GM12878 (cell line): Measurements from ENCODE around the gene PCDHGB2. TPM values are rescaled to one million over a fixed set of nuclear protein-coding genes. Genes with fewer than 3 reads are reported as not detected.

ENCODE experiments used
- ATAC-seq: fragments of 200-7000 bp; cut with Tn5 transposase; 3 replicates; pipeline ENCODE4 v1.9.1; 2020; ENCODE audit warnings: mild to moderate bottlenecking, moderate library complexity
- BruUV-seq: library from RNA; stranded (reverse); fragments of 400-500 nt; replicated peaks from 2 replicates; lab custom pipeline; 2021; lab: Mats Ljungman, UMichigan
- CTCF ChIA-PET: fragments of 300-600 bp; sonication (Branson Sonifier 250); formaldehyde crosslinking; extraction: SDS; loops from one replicate; lab custom pipeline; 2021; ENCODE audit warnings: inconsistent platforms; lab: Yijun Ruan, JAX
- POLR2A ChIA-PET: fragments of 350-600 bp; formaldehyde crosslinking; extraction: SDS; loops from one replicate; lab custom pipeline; 2021; ENCODE audit warnings: inconsistent platforms; lab: Charles Lee
- RAD21 ChIA-PET: fragments of 300-600 bp; sonication (Branson Sonifier 250); formaldehyde crosslinking; loops from one replicate; lab custom pipeline; 2023; ENCODE audit warnings: antibody characterized with exemption; ENCODE audit not compliant: unreplicated experiment; lab: Charles Lee
- SMC1A ChIA-PET: fragments of 300-600 bp; sonication (Branson Sonifier 250); formaldehyde crosslinking; loops from one replicate; lab custom pipeline; 2023; ENCODE audit not compliant: unreplicated experiment, uncharacterized antibody; lab: Charles Lee
- DNase-seq: peaks from one replicate; pipeline ENCODE4 v3.0.0-alpha.2; 2011; ENCODE audit warnings: low read depth, low spot score
- FAIRE-seq: peaks from 3 replicates; lab custom pipeline; 2011; peaks lifted over from hg19 to GRCh38; lab: Jason Lieb, UNC
- H2AFZ ChIP-seq: 2 replicates; pipeline ENCODE4 v1.6.0; 2011; ENCODE audit warnings: low read depth, low read length, control low read depth; ENCODE audit not compliant: control insufficient read depth
- H3K27ac ChIP-seq: 2 replicates; pipeline ENCODE4 v1.5.1; 2011; ENCODE audit warnings: control low read depth; ENCODE audit not compliant: control insufficient read depth, insufficient read depth
- H3K27me3 ChIP-seq, 2 experiments: replicated peaks in 1 of 2; 2 replicates each; pipeline versions ENCODE4 v1.6.0 to v1.6.1; 2011; ENCODE audit warnings: low read length in 1 of 2; ENCODE audit not compliant: control insufficient read depth in 2 of 2, insufficient read depth in 2 of 2
- H3K36me3 ChIP-seq, 2 experiments: 2 replicates each; pipeline ENCODE4 v1.5.1; 2011; ENCODE audit warnings: low read length in 1 of 2; ENCODE audit not compliant: control insufficient read depth in 2 of 2, insufficient read depth in 2 of 2
- H3K4me1 ChIP-seq: 2 replicates; pipeline ENCODE4 v1.6.1; 2011; ENCODE audit warnings: mild to moderate bottlenecking, low read length, moderate library complexity, mixed read lengths; ENCODE audit not compliant: control insufficient read depth, insufficient read depth
- H3K4me2 ChIP-seq: 2 replicates; pipeline ENCODE4 v1.6.0; 2011; ENCODE audit warnings: control low read depth; ENCODE audit not compliant: control insufficient read depth, insufficient read depth
- H3K4me3 ChIP-seq: fragments of 200-600 bp; sonication (generic); 2 replicates; pipeline ENCODE4 v1.5.1; 2016
- H3K79me2 ChIP-seq: 2 replicates; pipeline ENCODE4 v1.6.0; 2011; ENCODE audit warnings: low read length; ENCODE audit not compliant: control insufficient read depth, insufficient read depth
- H3K9ac ChIP-seq: 2 replicates; pipeline ENCODE4 v1.8.0; 2011; ENCODE audit warnings: low read length, control low read depth, mixed read lengths; ENCODE audit not compliant: control insufficient read depth, insufficient read depth
- H3K9me3 ChIP-seq: replicated peaks from 3 replicates; pipeline ENCODE4 v1.5.1; 2011; ENCODE audit warnings: mild to moderate bottlenecking, low read length; ENCODE audit not compliant: control insufficient read depth, insufficient read depth
- H4K20me1 ChIP-seq: 2 replicates; pipeline ENCODE4 v1.6.0; 2011; ENCODE audit not compliant: control insufficient read depth, insufficient read depth
- BCLAF1 ChIP-seq: fragments of 450-650 bp; IDR thresholded peaks from 2 replicates; pipeline ENCODE4 v1.6.1; 2017; ENCODE audit warnings: antibody characterized with exemption, mild to moderate bottlenecking, moderate library complexity
- ETV6 ChIP-seq, 2 experiments: fragments of 450-650 bp in 1 of 2; IDR thresholded peaks in 1 of 2; conservative IDR thresholded peaks in 1 of 2; 2 replicates each; pipeline ENCODE4 v1.6.1; 2014; ENCODE audit warnings: antibody characterized with exemption in 1 of 2, borderline replicate concordance in 1 of 2, low read depth in 1 of 2, mild to moderate bottlenecking in 1 of 2, moderate library complexity in 1 of 2
- HCFC1 ChIP-seq: fragments of 150-350 bp; IDR thresholded peaks from 2 replicates; pipeline ENCODE4 v1.6.1; 2014; ENCODE audit warnings: low read length
- HDGF ChIP-seq: fragments of 450-650 bp; IDR thresholded peaks from 2 replicates; pipeline ENCODE4 v1.6.1; 2016; ENCODE audit warnings: antibody characterized with exemption
- IKZF2 ChIP-seq, 2 experiments: fragments of 450-650 bp; IDR thresholded peaks; 2 replicates each; pipeline ENCODE4 v1.6.1; 2017; ENCODE audit warnings: mild to moderate bottlenecking in 2 of 2, moderate library complexity in 2 of 2
- IRF5 ChIP-seq: fragments of 450-650 bp; IDR thresholded peaks from 2 replicates; pipeline ENCODE4 v1.6.1; 2017; ENCODE audit warnings: borderline replicate concordance
- JUNB ChIP-seq: IDR thresholded peaks from 2 replicates; pipeline ENCODE4 v1.6.1; 2016; ENCODE audit warnings: antibody characterized with exemption, mild to moderate bottlenecking
- KAT2A ChIP-seq: conservative IDR thresholded peaks from 2 replicates; pipeline ENCODE4 v1.6.1; 2011; ENCODE audit warnings: low read depth, low read length; ENCODE audit not compliant: control insufficient read depth
- PML ChIP-seq: IDR thresholded peaks from 2 replicates; pipeline ENCODE4 v1.6.1; 2012; ENCODE audit warnings: low read length, inconsistent platforms
- POLR2A ChIP-seq: IDR thresholded peaks from 2 replicates; pipeline ENCODE4 v1.6.1; 2011; ENCODE audit warnings: low read depth, mild to moderate bottlenecking, low read length
- RB1 ChIP-seq: fragments of 450-650 bp; formaldehyde crosslinking; IDR thresholded peaks from 2 replicates; pipeline ENCODE4 v1.6.1; 2017; ENCODE audit warnings: mild to moderate bottlenecking, borderline replicate concordance
- RBBP5 ChIP-seq: fragments of 200-600 bp; sonication (generic); conservative IDR thresholded peaks from 2 replicates; pipeline ENCODE4 v1.6.1; 2016
- SP1 ChIP-seq: IDR thresholded peaks from one replicate; pipeline ENCODE4 v1.6.1; 2011; ENCODE audit warnings: low read depth, low read length
- SREBF1 ChIP-seq: IDR thresholded peaks from 2 replicates; pipeline ENCODE4 v1.6.1; 2012; ENCODE audit warnings: mild to moderate bottlenecking, low read length
- STAT1 ChIP-seq: fragments of 450-650 bp; conservative IDR thresholded peaks from 2 replicates; pipeline ENCODE4 v1.6.1; 2014; ENCODE audit warnings: antibody characterized with exemption, mild to moderate bottlenecking
- SUZ12 ChIP-seq: fragments of 200-600 bp; sonication (generic); IDR thresholded peaks from one replicate; pipeline ENCODE4 v1.6.1; 2018; ENCODE audit warnings: antibody characterized with exemption, mild to moderate bottlenecking; ENCODE audit not compliant: unreplicated experiment
- TARDBP ChIP-seq: IDR thresholded peaks from 2 replicates; pipeline ENCODE4 v1.6.1; 2016; ENCODE audit warnings: borderline replicate concordance
- ZNF207 ChIP-seq: fragments of 450-650 bp; IDR thresholded peaks from 2 replicates; pipeline ENCODE4 v1.6.1; 2014; ENCODE audit warnings: antibody characterized with exemption, mild to moderate bottlenecking, borderline replicate concordance
- WGBS: methylation state at CpG from one replicate; pipeline ENCODE4 v1.1.6; 2016; ENCODE audit warnings: low lambda C conversion rate; ENCODE audit not compliant: insufficient replicate concordance, insufficient coverage; ENCODE audit errors: missing lambda C conversion rate; 5-methylcytosine and 5-hydroxymethylcytosine counted together
- in situ Hi-C: fragments of 300-500 bp; cut with MboI; formaldehyde crosslinking; loops from 9 replicates; pipeline ENCODE4 v1.14.3; 2018; ENCODE audit warnings: mixed read lengths
- intact Hi-C: fragments of 100-400 bp; cut with micrococcal nuclease; formaldehyde crosslinking; loops from one replicate; pipeline ENCODE4 v1.14.2; 2022; ENCODE audit not compliant: unreplicated experiment
- polyA plus RNA-seq, 11 experiments: library from polyadenylated mRNA; depleted of rRNA in 4 of 11; unstranded in 6 of 11; stranded (reverse) in 5 of 11; fragments of >200 nt; fragmentation: Nextera tagmentation in 4 of 11; fragmentation: Illumina TruSeq in 1 of 11; extraction: Ambion mirVana in 4 of 11; extraction: Trizol in 1 of 11; gene quantifications; 1 replicate in 1 of 11; 2 replicates in 10 of 11; pipeline versions ENCODE4 v1.2.1 to v1.2.3, GENCODE V29; 2011 to 2016; ENCODE audit warnings: inconsistent platforms in 2 of 11, missing spikeins in 2 of 11, low read depth in 1 of 11
- total RNA-seq, 4 experiments: library from RNA; depleted of rRNA in 3 of 4; stranded (reverse); fragments of >200 nt in 3 of 4; fragmentation: Illumina TruSeq in 1 of 4; extraction: Trizol in 1 of 4; gene quantifications; 2 replicates each; pipeline versions ENCODE4 v1.2.1 to v1.2.3, GENCODE V29; 2013 to 2021

Gene PCDHGB2
- total and polyA plus RNA-seq, 10 of the 15 experiments (the other 5 are each of a cell fraction or from before 2014, with no cell fraction given) = 0.06 to 0.38 (median 0.19) TPM; not detected in 2

GRCh38 chr5:141320225-141321169, 39.3 kb upstream of the PCDHGB2 start, which contains the start of gene TAF7:
TSS of gene TAF7 (minus strand) at chr5:141320784. CDS start at chr5:141320044, 740 bp downstream.
- in situ Hi-C loops (loop anchor here (10.0 kb wide), 1 partner anchor 244 kb away; no protein-coding TSS in a partner anchor), intact Hi-C loops (loop anchor here (2.0 kb wide), 2 partner anchors 92 to 244 kb away; partner anchors contain the start of gene PCDHGA10)
- Histone ChIP-seq H3K9me3 (peaks cover 26% of the 10 kb centered on the region), H3K9ac (peak within 1 kb of the TSS; percentile 96), H3K36me3 (0 out of 4 replicates have a peak, but pooled peaks cover 0 to 4% of the 10 kb centered on the region in 2 experiments), H3K4me2 (peak within 1 kb of the TSS; percentile 68), H3K27me3 (no peaks in the 10 kb centered on the region), H2AFZ (peak within 1 kb of the TSS; percentile 100), H3K4me1 (no peaks in the 10 kb centered on the region), H3K79me2 (peaks cover 23% of the 10 kb centered on the region), H3K4me3 (peak within 1 kb of the TSS; percentile 81), H4K20me1 (no peaks in the 10 kb centered on the region), H3K27ac (peak within 1 kb of the TSS; percentile 96)
- ATAC-seq = peak; percentile 96
- SMC1A ChIA-PET = interaction anchor here (0.9 to 1.8 kb wide), 7 partner anchors 8 to 272 kb away, joined by 3 to 12 read pairs (median 4); partner anchors contain the start of gene PCDHGA11
- RAD21 ChIA-PET = interaction anchor here (1.0 to 2.7 kb wide), 6 partner anchors 50 to 244 kb away, joined by 3 to 17 read pairs (median 4); partner anchors contain the start of genes PCDHGA10, PCDHGA11, PCDHGB3 and PCDHGB7
- TSS peak; percentile 83 for BruUV-seq
- CTCF ChIA-PET = interaction anchor here (0.5 to 3.1 kb wide), 31 partner anchors 10 to 272 kb away, joined by 3 to 21 read pairs (median 5); partner anchors contain the start of genes PCDHB13, PCDHGA1, PCDHGA10 and PCDHGA11
- under 1% methylated on average over 67 of the region's 67 CpGs for WGBS
- peak; percentile 75 for FAIRE-seq
- POLR2A ChIA-PET = interaction anchor here (0.5 to 1.6 kb wide), 5 partner anchors 14 to 673 kb away, joined by 3 to 7 read pairs (median 4); partner anchors contain the start of genes HDAC3, IK, NDUFA2 and PCDHGB3
- peak; percentile 72 for DNase-seq
- TF ChIP-seq HDGF (no peak), HCFC1 (peak; percentile 21; the same call in 1 of the 2 replicates), KAT2A (no peak), SREBF1 (no peak), BCLAF1 (no peak), ZNF207 (peak; percentile 68; the same call in 1 of the 2 replicates), SP1 (peak; percentile 55), RB1 (no peak), IRF5 (no peak), RBBP5 (no peak), TARDBP (no peak), JUNB (no peak; the same call in 1 of the 2 replicates), POLR2A (peak; percentile 99), SUZ12 (no peak), STAT1 (peak; percentile 30; the same call in 1 of the 2 replicates), IKZF2 (IDR thresholded peaks at IDR 0.05) (no peak; a peak in 1 of 4 replicates), PML (peak; percentile 97), ETV6 (conservative IDR thresholded peaks at IDR 0.05 in 1 of 2, IDR thresholded peaks at IDR 0.05 in 1 of 2; ENCODE audit: borderline replicate concordance in 1 of 2, low read depth in 1 of 2) (peak in 1 of 2 experiments; percentile 78; a peak in 2 of 4 replicates)
